NT2/D1 (cell line): ENCODE results near the gene M1AP.

Source experiments
- DNase-seq: peaks from one replicate; pipeline ENCODE4 v3.0.0-alpha.2; 2011; ENCODE audit warnings: low read depth, low spot score
- H3K27me3 ChIP-seq: 2 replicates; pipeline ENCODE4 v1.6.0; 2011; ENCODE audit warnings: mild to moderate bottlenecking; ENCODE audit not compliant: insufficient read length, insufficient read depth
- H3K36me3 ChIP-seq: 2 replicates; pipeline ENCODE4 v1.6.1; 2011; ENCODE audit warnings: mild to moderate bottlenecking, low read length, mixed read lengths; ENCODE audit not compliant: insufficient read depth, insufficient read length
- H3K4me1 ChIP-seq: 2 replicates; pipeline ENCODE4 v1.5.1; 2011; ENCODE audit not compliant: insufficient read depth, insufficient read length
- H3K4me3 ChIP-seq: 2 replicates; pipeline ENCODE4 v1.5.1; 2011; ENCODE audit warnings: low read depth; ENCODE audit not compliant: insufficient read length
- H3K9ac ChIP-seq: 2 replicates; pipeline ENCODE4 v1.6.0; 2011; ENCODE audit warnings: low read depth; ENCODE audit not compliant: insufficient read length
- H3K9me3 ChIP-seq: 2 replicates; pipeline ENCODE4 v1.5.1; 2011; ENCODE audit warnings: mild to moderate bottlenecking, low read length; ENCODE audit not compliant: insufficient read depth
- SUZ12 ChIP-seq: IDR thresholded peaks from 2 replicates; pipeline ENCODE4 v1.6.1; 2011; ENCODE audit not compliant: insufficient read length, insufficient read depth; ENCODE audit errors: extremely low read depth
- YY1 ChIP-seq: IDR thresholded peaks from 2 replicates; pipeline ENCODE4 v1.6.1; 2011; ENCODE audit not compliant: insufficient read length, insufficient read depth
- ZNF274 ChIP-seq: IDR thresholded peaks from 2 replicates; pipeline ENCODE4 v1.6.1; 2011; ENCODE audit warnings: mild to moderate bottlenecking, low read depth, low read length

Gene M1AP

GRCh38 chr2:74577448-74577847 is 70.7 kb downstream of the M1AP start:
- no peak for DNase-seq
- no peak overlapping the region for H3K9ac ChIP-seq
- H3K36me3 ChIP-seq, result peaks cover 9% of the 10 kb centered on the region
- H3K27me3 ChIP-seq, result no peaks in the 10 kb centered on the region
- H3K4me3 ChIP-seq, result no peak overlapping the region
- no peaks in the 10 kb centered on the region for H3K4me1 ChIP-seq
- H3K9me3 ChIP-seq, result no peaks in the 10 kb centered on the region
- TF ChIP-seq ZNF274, result no peak
- TF ChIP-seq SUZ12, result no peak
- no peak for TF ChIP-seq YY1

- H3K36me3 ChIP-seq, result peaks cover 9% of the 10 kb centered on the region
These were observed 71.3 kb downstream of the M1AP start for GRCh38 chr2:74576863-74577229.

GRCh38 chr2:74576211-74576862 is 71.8 kb downstream of the M1AP start:
- H3K27me3 ChIP-seq, result no peaks in the 10 kb centered on the region
- H3K36me3 ChIP-seq, result peaks cover 7% of the 10 kb centered on the region
- no peak overlapping the region for H3K4me3 ChIP-seq
- no peak overlapping the region for H3K9ac ChIP-seq
- H3K4me1 ChIP-seq, result no peaks in the 10 kb centered on the region
- no peak for TF ChIP-seq YY1
- no peak for TF ChIP-seq ZNF274
- no peak for TF ChIP-seq SUZ12
- no peaks in the 10 kb centered on the region for H3K9me3 ChIP-seq
- no peak for DNase-seq

More at GRCh38 chr2:74576863-74577229, 71.3 kb downstream of the M1AP start:
- H3K4me1 ChIP-seq, result no peaks in the 10 kb centered on the region
- no peaks in the 10 kb centered on the region for H3K27me3 ChIP-seq
- DNase-seq, result no peak
- H3K9ac ChIP-seq, result no peak overlapping the region
- no peak overlapping the region for H3K4me3 ChIP-seq
- H3K9me3 ChIP-seq, result no peaks in the 10 kb centered on the region
- no peak for TF ChIP-seq YY1
- TF ChIP-seq ZNF274, result no peak
- no peak for TF ChIP-seq SUZ12

- TF ChIP-seq YY1, result no peak
- no peak for TF ChIP-seq ZNF274
- no peak for TF ChIP-seq SUZ12
- Histone ChIP-seq H3K4me3 (no peak overlapping the region), H3K4me1 (no peaks in the 10 kb centered on the region), H3K9ac (no peak overlapping the region), H3K9me3 (no peaks in the 10 kb centered on the region), H3K27me3 (no peaks in the 10 kb centered on the region), H3K36me3 (no peaks in the 10 kb centered on the region)
- no peak for DNase-seq
These were observed 72.8 kb downstream of the M1AP start for GRCh38 chr2:74575320-74575719.

GRCh38 chr2:74573747-74574562 is 74.2 kb downstream of the M1AP start:
- TF ChIP-seq ZNF274 (no peak), YY1 (no peak), SUZ12 (no peak)
- Histone ChIP-seq H3K9me3 (no peaks in the 10 kb centered on the region), H3K4me1 (no peaks in the 10 kb centered on the region), H3K36me3 (no peaks in the 10 kb centered on the region), H3K27me3 (no peaks in the 10 kb centered on the region), H3K4me3 (no peak overlapping the region), H3K9ac (no peak overlapping the region)
- no peak for DNase-seq

- Histone ChIP-seq H3K36me3 (peaks cover 4% of the 10 kb centered on the region), H3K9me3 (no peaks in the 10 kb centered on the region), H3K4me3 (no peak overlapping the region), H3K4me1 (no peaks in the 10 kb centered on the region), H3K9ac (no peak overlapping the region), H3K27me3 (no peaks in the 10 kb centered on the region)
- DNase-seq, result no peak
- no peak for TF ChIP-seq YY1
- TF ChIP-seq ZNF274, result no peak
- TF ChIP-seq SUZ12, result no peak
These were observed 75.8 kb downstream of the M1AP start for GRCh38 chr2:74572178-74572925.

GRCh38 chr2:74571058-74571457 is 77.1 kb downstream of the M1AP start:
- H3K36me3 ChIP-seq, result peaks cover 4% of the 10 kb centered on the region
- H3K27me3 ChIP-seq, result no peaks in the 10 kb centered on the region
- H3K4me1 ChIP-seq, result no peaks in the 10 kb centered on the region
- TF ChIP-seq YY1 (no peak), ZNF274 (no peak), SUZ12 (no peak)
- no peaks in the 10 kb centered on the region for H3K9me3 ChIP-seq
- no peak for DNase-seq
- no peak overlapping the region for H3K9ac ChIP-seq
- no peak overlapping the region for H3K4me3 ChIP-seq
